ENCODE results near the gene GNAI3. TPM values are rescaled to one million over a fixed set of nuclear protein-coding genes. Genes with fewer than 3 reads are reported as not detected.

The GNAI3 gene
- total and polyA plus RNA-seq, 10 of the 15 experiments (the other 5 are each of a cell fraction or from before 2014, with no cell fraction given): 5.9 to 13.8 (median 8.0) TPM

DNA sequence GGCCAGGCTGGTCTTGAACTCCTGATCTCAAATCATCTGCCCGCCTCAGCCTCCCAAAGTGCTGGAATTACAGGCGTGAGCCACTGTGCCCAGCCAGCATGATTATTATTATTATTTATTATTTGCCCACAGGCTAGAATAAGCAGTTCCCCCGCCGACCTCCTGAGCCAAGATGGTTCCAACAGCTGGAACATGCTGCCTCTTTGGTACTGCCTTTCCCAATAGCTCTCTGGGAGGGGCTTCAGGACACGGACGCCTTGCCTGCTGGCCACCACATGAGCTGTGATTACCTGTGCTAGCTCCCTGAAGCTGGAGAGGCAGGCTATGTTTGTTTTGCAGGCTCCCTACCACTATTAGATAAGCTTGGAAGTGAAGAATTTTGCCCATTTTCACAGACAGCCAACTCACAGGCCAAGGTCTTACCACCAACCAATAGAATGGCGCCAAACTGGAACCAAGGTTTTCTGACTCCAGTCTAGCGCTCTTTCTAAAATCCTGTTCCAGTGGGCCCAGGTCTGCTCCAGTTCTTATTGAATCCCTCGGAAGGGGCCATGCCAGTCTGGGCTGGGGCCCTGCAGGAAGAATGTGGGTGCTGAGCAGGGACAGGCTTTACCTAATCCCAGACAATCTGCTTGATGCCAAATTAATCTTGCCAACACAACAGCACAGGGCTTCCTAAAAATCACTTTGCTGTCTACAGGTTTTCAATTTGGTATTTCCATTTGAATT, 10.8 kb upstream of the GNAI3 start:
- no peak overlapping the region for H3K4me3 ChIP-seq
- H3K4me1 ChIP-seq (ENCODE audit: control insufficient read depth, insufficient read depth, low read length): peaks cover 2% of the 10 kb centered on the region
- H3K79me2 ChIP-seq (ENCODE audit: control insufficient read depth, insufficient read depth, low read length): no peaks in the 10 kb centered on the region
- no peak overlapping the region for H3K27ac ChIP-seq (ENCODE audit: control insufficient read depth, insufficient read depth)
- H3K36me3 ChIP-seq (ENCODE audit: control insufficient read depth in 2 of 2, insufficient read depth in 2 of 2, low read length in 1 of 2): no peaks in the 10 kb centered on the region
- H2AFZ ChIP-seq (ENCODE audit: control insufficient read depth, low read depth, low read length): no peak overlapping the region
- no peaks in the 10 kb centered on the region for H3K9me3 ChIP-seq (replicated peaks; ENCODE audit: control insufficient read depth, insufficient read depth, low read length)
- TF ChIP-seq MTA2 (IDR thresholded peaks at IDR 0.05; ENCODE audit: low read depth) (no peak), MAX (IDR thresholded peaks at IDR 0.05; ENCODE audit: low read depth, low read length) (no peak), CREB1 (IDR thresholded peaks at IDR 0.05; ENCODE audit: low read depth) (no peak), EED (IDR thresholded peaks at IDR 0.05; ENCODE audit: low read depth) (no peak), YBX1 (IDR thresholded peaks at IDR 0.05) (no peak), ZNF24 (IDR thresholded peaks at IDR 0.05) (no peak), POLR2AphosphoS2 (IDR thresholded peaks at IDR 0.05; ENCODE audit: low read depth, low read length) (no peak), STAT1 (conservative IDR thresholded peaks at IDR 0.05) (no peak), CBFB (IDR thresholded peaks at IDR 0.05; ENCODE audit: low read depth) (no peak), ETV6 (conservative IDR thresholded peaks at IDR 0.05 in 1 of 2, IDR thresholded peaks at IDR 0.05 in 1 of 2; ENCODE audit: borderline replicate concordance in 1 of 2, low read depth in 1 of 2) (no peak), SMAD1 (IDR thresholded peaks at IDR 0.05; ENCODE audit: low read depth, partially characterized antibody) (no peak), LARP7 (IDR thresholded peaks at IDR 0.05) (no peak), YY1 (IDR thresholded peaks at IDR 0.05; ENCODE audit: low read depth, low read length) (no peak), ZNF274 (IDR thresholded peaks at IDR 0.05; ENCODE audit: insufficient read depth, insufficient read length) (no peak)
- ChIA-PET CTCF (interaction anchor here (0.6 to 21.3 kb wide), 4 partner anchors 9 to 103 kb away, joined by 3 to 1280 read pairs (median 8); partner anchors contain the start of genes AMIGO1 and CYB561D1), SMC1A (ENCODE audit: uncharacterized antibody, unreplicated experiment) (interaction anchor here (0.9 to 2.5 kb wide), 3 partner anchors 8 to 87 kb away, joined by 3 to 10 read pairs (median 3); no protein-coding TSS in a partner anchor), RAD21 (ENCODE audit: unreplicated experiment) (interaction anchor here (0.8 to 2.2 kb wide), 3 partner anchors 9 to 47 kb away, joined by 3 to 7 read pairs (median 3); partner anchors contain the start of gene GNAI3), POLR2A (interaction anchor here (1.2 kb wide), 1 partner anchor 45 kb away, joined by 3 read pairs; no protein-coding TSS in a partner anchor)
- in situ Hi-C loops (cut with MboI): no loop called here
- WGBS (ENCODE audit: insufficient coverage, insufficient replicate concordance, low lambda C conversion rate, missing lambda C conversion rate): 50% methylated on average over 9 of the region's 9 CpGs
- no TSS peak for BruUV-seq (replicated peaks)
- DNase-seq (ENCODE audit: low read depth, low spot score) (no peak), ATAC-seq (no peak), FAIRE-seq (no peak)
- no peak overlapping the region for H3K4me2 ChIP-seq (ENCODE audit: control insufficient read depth, insufficient read depth)
- H3K27me3 ChIP-seq (replicated peaks in 1 of 2; ENCODE audit: control insufficient read depth in 2 of 2, insufficient read depth in 2 of 2, low read length in 1 of 2): no peaks in the 10 kb centered on the region
- H4K20me1 ChIP-seq (ENCODE audit: control insufficient read depth, insufficient read depth): no peaks in the 10 kb centered on the region
- H3K9ac ChIP-seq (ENCODE audit: control insufficient read depth, insufficient read depth, low read length): no peak overlapping the region
- intact Hi-C loops (cut with micrococcal nuclease; ENCODE audit: unreplicated experiment): no loop called here
